Naive thymus-derived CD4-positive, alpha-beta T cell (primary cell): Measurements from ENCODE around the gene DNAJC1. TPM values are rescaled to one million over a fixed set of nuclear protein-coding genes. Genes with fewer than 3 reads are reported as not detected.
"Not testable (repeated sequence)": the region's sequence is repeated elsewhere in the genome, so short reads cannot be mapped to it uniquely, and the experiment has no call there.

ENCODE experiments used
- ATAC-seq: fragments of 150-1000 bp; cut with Tn5 transposase; 2 replicates; pipeline ENCODE4 v1.10.0; 2021; ENCODE audit warnings: mild to moderate bottlenecking, moderate library complexity
- CTCF ChIA-PET: fragments of 350-600 bp; sonication (Branson Sonifier 250); formaldehyde crosslinking; loops from one replicate; lab custom pipeline; 2021; ENCODE audit warnings: antibody characterized with exemption; lab: Charles Lee
- POLR2A ChIA-PET: fragments of 350-600 bp; sonication (Branson Sonifier 250); formaldehyde crosslinking; loops from one replicate; lab custom pipeline; 2021; ENCODE audit warnings: antibody characterized with exemption, inconsistent platforms; lab: Charles Lee
- DNase-seq, 9 donors: peaks; one replicate each; pipeline versions ENCODE4 v3.0.0 to v3.0.0-alpha.2; 2020 to 2022; ENCODE audit warnings: mixed read lengths in 1 of 9
- H3K27ac ChIP-seq: one replicate; pipeline ENCODE4 v1.7.0; 2013; ENCODE audit warnings: mild to moderate bottlenecking, low read depth, low read length, moderate library complexity
- H3K27me3 ChIP-seq, 2 donors: one replicate each; pipeline ENCODE4 v1.7.0; 2013; ENCODE audit warnings: low read length in 2 of 2, mild to moderate bottlenecking in 2 of 2, moderate library complexity in 2 of 2; ENCODE audit not compliant: control insufficient read depth in 2 of 2, insufficient read depth in 2 of 2
- H3K36me3 ChIP-seq, 3 experiments: 1 replicate in 2 of 3; 2 replicates in 1 of 3; pipeline ENCODE4 v1.7.0; 2013; ENCODE audit warnings: low read length in 3 of 3, mild to moderate bottlenecking in 3 of 3, moderate library complexity in 1 of 3; ENCODE audit not compliant: insufficient read depth in 3 of 3, control insufficient read depth in 2 of 3
- H3K4me1 ChIP-seq, 2 donors: one replicate each; pipeline ENCODE4 v1.7.0; 2013; ENCODE audit warnings: low read length in 2 of 2, mild to moderate bottlenecking in 2 of 2, moderate library complexity in 1 of 2; ENCODE audit not compliant: control insufficient read depth in 2 of 2, insufficient read depth in 2 of 2
- H3K4me3 ChIP-seq: 2 replicates; pipeline ENCODE4 v1.7.0; 2013; ENCODE audit warnings: mild to moderate bottlenecking, low read length
- H3K9me3 ChIP-seq, 3 experiments: 1 replicate in 2 of 3; 2 replicates in 1 of 3; pipeline ENCODE4 v1.7.0; 2013; ENCODE audit warnings: low read length in 3 of 3; ENCODE audit not compliant: control insufficient read depth in 2 of 3
- H3K27ac Mint-ChIP-seq, 9 donors: one replicate each; pipeline ENCODE4 v1.8.0; 2020 to 2022; ENCODE audit warnings: mixed read lengths in 9 of 9, mild to moderate bottlenecking in 8 of 9, moderate library complexity in 5 of 9, inconsistent platforms in 2 of 9
- H3K27me3 Mint-ChIP-seq, 5 donors: one replicate each; pipeline ENCODE4 v1.8.0; 2021 to 2022; ENCODE audit warnings: mixed read lengths in 5 of 5, mild to moderate bottlenecking in 1 of 5
- H3K36me3 Mint-ChIP-seq, 5 donors: one replicate each; pipeline ENCODE4 v1.8.0; 2020 to 2022; ENCODE audit warnings: mixed read lengths in 5 of 5, mild to moderate bottlenecking in 3 of 5, inconsistent platforms in 1 of 5
- H3K4me1 Mint-ChIP-seq, 7 donors: one replicate each; pipeline ENCODE4 v1.8.0; 2020 to 2022; ENCODE audit warnings: mixed read lengths in 7 of 7, mild to moderate bottlenecking in 3 of 7, inconsistent platforms in 1 of 7
- H3K4me3 Mint-ChIP-seq, 10 donors: one replicate each; pipeline ENCODE4 v1.8.0; 2020 to 2022; ENCODE audit warnings: mild to moderate bottlenecking in 10 of 10, mixed read lengths in 10 of 10, moderate library complexity in 6 of 10, inconsistent platforms in 2 of 10
- H3K9me3 Mint-ChIP-seq, 11 donors: one replicate each; pipeline ENCODE4 v1.8.0; 2020 to 2022; ENCODE audit warnings: mixed read lengths in 11 of 11, mild to moderate bottlenecking in 4 of 11, inconsistent platforms in 1 of 11, moderate library complexity in 1 of 11
- intact Hi-C, 2 donors: fragments of 100-400 bp; cut with micrococcal nuclease; formaldehyde crosslinking; loops; one replicate each; pipeline ENCODE4 v1.15.1; 2023
- polyA plus RNA-seq, 2 donors: library from polyadenylated mRNA; unstranded; fragments of 300-500 nt; fragmentation: Illumina TruSeq; gene quantifications; one replicate each; pipeline ENCODE4 v1.2.3, GENCODE V29; 2021
- total RNA-seq, 6 experiments: library from RNA in 5 of 6; stranded (reverse) in 5 of 6; gene quantifications; 1 replicate in 5 of 6; 2 replicates in 1 of 6; pipeline ENCODE4 v1.2.3 and lab custom pipeline; 2021 to 2026

Gene DNAJC1
- total and polyA plus RNA-seq, 7 experiments from 2014 or later: 9.4 to 23.9 (median 12.1) TPM

- Histone ChIP-seq H3K27me3 (no peaks in the 10 kb centered on the region), H3K4me3 (no peak overlapping the region), H3K4me1 (no peaks in the 10 kb centered on the region), H3K36me3 (no peaks in the 10 kb centered on the region), H3K9me3 (peaks cover 0 to 17% (median 10%) of the 10 kb centered on the region in 3 experiments), H3K27ac (no peak overlapping the region)
- DNase-seq (no peak), ATAC-seq (no peak)
- H3K9me3 Mint-ChIP-seq: peaks cover 4 to 44% (median 26%) of the 10 kb centered on the region in 11 donors
- H3K4me1 Mint-ChIP-seq: no peaks in the 10 kb centered on the region
- ChIA-PET POLR2A (no interaction called here), CTCF (no interaction called here)
- H3K27ac Mint-ChIP-seq: no peak overlapping the region
- no peaks in the 10 kb centered on the region for H3K27me3 Mint-ChIP-seq
- H3K36me3 Mint-ChIP-seq: peaks cover 19 to 47% (median 31%) of the 10 kb centered on the region in 5 donors
- intact Hi-C loops: no loop called here
- H3K4me3 Mint-ChIP-seq: no peak overlapping the region
Measured at GRCh38 chr10:21823617-21824016, 179.9 kb downstream of the DNAJC1 start.

GRCh38 chr10:21822273-21822672, 181.3 kb downstream of the DNAJC1 start:
- CTCF ChIA-PET, H3K27ac ChIP-seq, POLR2A ChIA-PET, ATAC-seq, DNase-seq, H3K4me3 Mint-ChIP-seq, H3K36me3 ChIP-seq, H3K4me1 ChIP-seq, H3K4me3 ChIP-seq, H3K27me3 Mint-ChIP-seq, intact Hi-C loops, H3K27me3 ChIP-seq, H3K4me1 Mint-ChIP-seq: not testable (repeated sequence)
- Mint-ChIP-seq H3K27ac (peak overlapping the region in 1 of 9 donors; percentile 25), H3K9me3 (peaks cover 4 to 31% (median 21%) of the 10 kb centered on the region in 11 donors), H3K36me3 (peaks cover 15 to 47% (median 32%) of the 10 kb centered on the region in 5 donors)
- H3K9me3 ChIP-seq: peaks cover 0 to 15% (median 6%) of the 10 kb centered on the region in 3 experiments

GRCh38 chr10:21820952-21821351, 182.6 kb downstream of the DNAJC1 start:
- Histone ChIP-seq H3K9me3 (peaks cover 0 to 6% (median 5%) of the 10 kb centered on the region in 3 experiments), H3K4me3 (no peak overlapping the region), H3K27me3 (no peaks in the 10 kb centered on the region), H3K4me1 (no peaks in the 10 kb centered on the region), H3K27ac (no peak overlapping the region), H3K36me3 (no peaks in the 10 kb centered on the region)
- DNase-seq: no peak
- peaks cover 15 to 38% (median 24%) of the 10 kb centered on the region in 5 donors for H3K36me3 Mint-ChIP-seq
- H3K4me3 Mint-ChIP-seq: no peak overlapping the region
- intact Hi-C loops: no loop called here
- no peaks in the 10 kb centered on the region for H3K4me1 Mint-ChIP-seq
- CTCF ChIA-PET: no interaction called here
- no peak overlapping the region for H3K27ac Mint-ChIP-seq
- ATAC-seq: no peak
- peaks cover 4 to 21% (median 11%) of the 10 kb centered on the region in 11 donors for H3K9me3 Mint-ChIP-seq
- POLR2A ChIA-PET: no interaction called here
- no peaks in the 10 kb centered on the region for H3K27me3 Mint-ChIP-seq

GRCh38 chr10:21818416-21818815, 185.1 kb downstream of the DNAJC1 start:
- H3K4me3 Mint-ChIP-seq, H3K27me3 ChIP-seq, CTCF ChIA-PET, H3K4me3 ChIP-seq, ATAC-seq, H3K9me3 ChIP-seq, H3K27me3 Mint-ChIP-seq, intact Hi-C loops, H3K27ac ChIP-seq, DNase-seq, H3K4me1 Mint-ChIP-seq, H3K36me3 ChIP-seq, H3K27ac Mint-ChIP-seq, POLR2A ChIA-PET, H3K4me1 ChIP-seq: not testable (repeated sequence)
- Mint-ChIP-seq H3K9me3 (peaks cover 0 to 13% (median 2%) of the 10 kb centered on the region in 11 donors), H3K36me3 (peaks cover 9 to 33% (median 26%) of the 10 kb centered on the region in 5 donors)

- Mint-ChIP-seq H3K4me1 (no peaks in the 10 kb centered on the region), H3K27ac (no peak overlapping the region), H3K27me3 (no peaks in the 10 kb centered on the region), H3K36me3 (peaks cover 9 to 26% (median 23%) of the 10 kb centered on the region in 5 donors), H3K4me3 (no peak overlapping the region), H3K9me3 (peaks cover 0 to 13% (median 2%) of the 10 kb centered on the region in 11 donors)
- intact Hi-C loops: no loop called here
- Histone ChIP-seq H3K9me3 (peaks cover 0 to 3% (median 0%) of the 10 kb centered on the region in 3 experiments), H3K4me1 (no peaks in the 10 kb centered on the region), H3K27ac (no peak overlapping the region), H3K27me3 (no peaks in the 10 kb centered on the region), H3K36me3 (no peaks in the 10 kb centered on the region), H3K4me3 (no peak overlapping the region)
- ATAC-seq: no peak
- ChIA-PET POLR2A (no interaction called here), CTCF (no interaction called here)
- no peak for DNase-seq
Measured at GRCh38 chr10:21814866-21815265, 188.7 kb downstream of the DNAJC1 start.

GRCh38 chr10:21813946-21814345, 189.6 kb downstream of the DNAJC1 start:
- DNase-seq (no peak), ATAC-seq (peak; percentile 72)
- Histone ChIP-seq H3K36me3 (no peaks in the 10 kb centered on the region), H3K9me3 (peaks cover 0 to 3% (median 0%) of the 10 kb centered on the region in 3 experiments), H3K4me1 (no peaks in the 10 kb centered on the region), H3K4me3 (no peak overlapping the region), H3K27ac (no peak overlapping the region), H3K27me3 (no peaks in the 10 kb centered on the region)
- Mint-ChIP-seq H3K4me1 (no peaks in the 10 kb centered on the region), H3K36me3 (peaks cover 9 to 26% (median 23%) of the 10 kb centered on the region in 5 donors), H3K4me3 (no peak overlapping the region), H3K27ac (no peak overlapping the region), H3K27me3 (no peaks in the 10 kb centered on the region), H3K9me3 (peaks cover 0 to 13% (median 2%) of the 10 kb centered on the region in 11 donors)
- POLR2A ChIA-PET: no interaction called here
- CTCF ChIA-PET: no interaction called here
- intact Hi-C loops: no loop called here

- Histone ChIP-seq H3K27ac (no peak overlapping the region), H3K27me3 (no peaks in the 10 kb centered on the region), H3K4me3 (no peak overlapping the region), H3K4me1 (no peaks in the 10 kb centered on the region), H3K9me3 (peaks cover 0 to 3% (median 0%) of the 10 kb centered on the region in 3 experiments), H3K36me3 (no peaks in the 10 kb centered on the region)
- ChIA-PET CTCF (interaction anchor here (0.6 kb wide), 1 partner anchor 1001 kb away, joined by 3 read pairs; no protein-coding TSS in a partner anchor), POLR2A (interaction anchor here (0.7 kb wide), 1 partner anchor 1088 kb away, joined by 4 read pairs; no protein-coding TSS in a partner anchor)
- Mint-ChIP-seq H3K4me3 (no peak overlapping the region), H3K27ac (peak overlapping the region in 1 of 9 donors; percentile 51), H3K4me1 (peaks cover 0 to 4% (median 0%) of the 10 kb centered on the region in 7 donors), H3K36me3 (peaks cover 5 to 17% (median 13%) of the 10 kb centered on the region in 5 donors), H3K27me3 (no peaks in the 10 kb centered on the region), H3K9me3 (peaks cover 0 to 13% (median 0%) of the 10 kb centered on the region in 11 donors)
- no peak for ATAC-seq
- intact Hi-C loops: no loop called here
- DNase-seq: no peak
Measured at GRCh38 chr10:21811245-21811585, 192.3 kb downstream of the DNAJC1 start.
